K562 (cell line): ENCODE data around the gene KIAA0825. TPM values are rescaled to one million over a fixed set of nuclear protein-coding genes. Genes with fewer than 3 reads are reported as not detected.

Source experiments
- ATAC-seq: fragments of 200-7000 bp; cut with Tn5 transposase; 3 replicates; pipeline ENCODE4 v1.9.1; 2020; ENCODE audit warnings: moderate library complexity
- BruUV-seq: library from RNA; stranded (reverse); fragments of 400-500 nt; replicated peaks from 2 replicates; lab custom pipeline; 2021; lab: Mats Ljungman, UMichigan
- CTCF ChIA-PET: fragments of 300-600 bp; formaldehyde crosslinking; extraction: SDS; loops from one replicate; lab custom pipeline; 2021; ENCODE audit warnings: low intra/inter-chr PET ratio; lab: Yijun Ruan, JAX
- POLR2A ChIA-PET: fragments of 300-600, 350-650 bp; sonication (Branson Sonifier 250); formaldehyde crosslinking; extraction: SDS; loops from one replicate; lab custom pipeline; 2021; ENCODE audit warnings: antibody characterized with exemption, inconsistent platforms; lab: Yijun Ruan, JAX
- DNase-seq, 4 experiments: peaks; one replicate each; pipeline versions ENCODE4 v3.0.0 to v3.0.0-alpha.2; 2011 to 2018; ENCODE audit warnings: low spot score in 3 of 4, mixed read lengths in 3 of 4; ENCODE audit errors: extremely low read depth in 1 of 4
- FAIRE-seq: peaks from 2 replicates; lab custom pipeline; 2011; peaks lifted over from hg19 to GRCh38; lab: Jason Lieb, UNC
- H2AFZ ChIP-seq: 2 replicates; pipeline ENCODE4 v1.6.0; 2011; ENCODE audit warnings: low read depth, low read length, control low read depth, inconsistent platforms
- H3K27ac ChIP-seq: fragments of 200-600 bp; 3 replicates; pipeline ENCODE4 v1.8.0; 2011; ENCODE audit warnings: low read depth, mild to moderate bottlenecking, control low read depth, inconsistent platforms, low read length, moderate library complexity, mixed read lengths; ENCODE audit errors: extremely low read depth
- H3K27me3 ChIP-seq, 2 experiments: fragments of 300-600 bp in 1 of 2; 2 replicates in 1 of 2; 3 replicates in 1 of 2; pipeline versions ENCODE4 v1.6.0 to v1.8.0; 2011; ENCODE audit warnings: inconsistent platforms in 2 of 2, low read length in 2 of 2, mild to moderate bottlenecking in 1 of 2, mixed read lengths in 1 of 2, moderate library complexity in 1 of 2; ENCODE audit not compliant: control insufficient read depth in 2 of 2, insufficient read depth in 2 of 2
- H3K36me3 ChIP-seq: fragments of 300-600 bp; 3 replicates; pipeline ENCODE4 v1.8.0; 2011; ENCODE audit warnings: mild to moderate bottlenecking, low read length, inconsistent platforms; ENCODE audit not compliant: control insufficient read depth, insufficient read depth
- H3K4me1 ChIP-seq, 2 experiments: fragments of 200-600 bp in 1 of 2; replicated peaks in 1 of 2; 2 replicates in 1 of 2; 3 replicates in 1 of 2; pipeline versions ENCODE4 v1.5.1 to v1.8.0; 2011; ENCODE audit warnings: inconsistent platforms in 2 of 2, low read length in 2 of 2, mild to moderate bottlenecking in 1 of 2, mixed read lengths in 1 of 2, moderate library complexity in 1 of 2; ENCODE audit not compliant: control insufficient read depth in 2 of 2, insufficient read depth in 2 of 2
- H3K4me2 ChIP-seq: 2 replicates; pipeline ENCODE4 v1.6.1; 2011; ENCODE audit warnings: low read length, control low read depth, inconsistent platforms, mixed read lengths; ENCODE audit not compliant: insufficient read depth
- H3K4me3 ChIP-seq: fragments of 200-600 bp; sonication (generic), shearing (Covaris generic); 2 replicates; pipeline ENCODE4 v1.5.1; 2016; ENCODE audit warnings: control low read depth, inconsistent platforms
- H3K79me2 ChIP-seq: fragments of 200-600 bp; 3 replicates; pipeline ENCODE4 v1.8.0; 2011; ENCODE audit warnings: low read length, inconsistent platforms; ENCODE audit not compliant: control insufficient read depth, insufficient read depth
- H3K9ac ChIP-seq, 2 experiments: 2 replicates each; pipeline versions ENCODE4 v1.6.0 to v1.6.1; 2011; ENCODE audit warnings: low read depth in 2 of 2, low read length in 2 of 2, control low read depth in 1 of 2, inconsistent platforms in 1 of 2, mild to moderate bottlenecking in 1 of 2, mixed read lengths in 1 of 2; ENCODE audit not compliant: insufficient read depth in 1 of 2
- H3K9me1 ChIP-seq: one replicate; pipeline ENCODE4 v1.6.0; 2011; ENCODE audit warnings: inconsistent platforms, mild to moderate bottlenecking, low read length, moderate library complexity; ENCODE audit not compliant: control insufficient read depth, insufficient read depth
- H3K9me3 ChIP-seq: replicated peaks from 2 replicates; pipeline ENCODE4 v1.5.1; 2011; ENCODE audit warnings: low read depth, low read length, inconsistent platforms; ENCODE audit not compliant: control insufficient read depth, insufficient read depth
- H4K20me1 ChIP-seq: replicated peaks from 2 replicates; pipeline ENCODE4 v1.6.1; 2011; ENCODE audit warnings: low read length, inconsistent platforms, mixed read lengths; ENCODE audit not compliant: control insufficient read depth, insufficient read depth
- BRF2 ChIP-seq: IDR thresholded peaks from 3 replicates; pipeline ENCODE4 v1.6.1; 2011; ENCODE audit warnings: borderline replicate concordance, mild to moderate bottlenecking; ENCODE audit not compliant: insufficient read length, insufficient read depth
- CHCHD3 ChIP-seq: fragments of 250-450 bp; sonication (Bioruptor Pico); IDR thresholded peaks from 2 replicates; pipeline ENCODE4 v2.1.2; 2022; ENCODE audit warnings: mild to moderate bottlenecking
- LCOR ChIP-seq: sonication (generic); formaldehyde crosslinking; IDR thresholded peaks from 2 replicates; pipeline ENCODE4 v1.8.0; 2022; ENCODE audit warnings: mild to moderate bottlenecking, missing genetic modification reagents
- NR2C1 ChIP-seq, 2 experiments: fragments of 450-650 bp; IDR thresholded peaks; 2 replicates each; pipeline ENCODE4 v1.6.1; 2017; ENCODE audit warnings: mild to moderate bottlenecking in 2 of 2, antibody characterized with exemption in 1 of 2, inconsistent platforms in 1 of 2, missing compliant biosample characterization in 1 of 2, missing genetic modification characterization in 1 of 2
- RFX5 ChIP-seq: IDR thresholded peaks from 2 replicates; pipeline ENCODE4 v1.6.1; 2011; ENCODE audit warnings: low read depth, mild to moderate bottlenecking, improper control_type of control experiment, low read length
- SFPQ ChIP-seq: fragments of 200-400 bp; formaldehyde crosslinking; IDR thresholded peaks from 2 replicates; pipeline ENCODE4 v1.6.1; 2017; ENCODE audit warnings: mild to moderate bottlenecking, low read depth, low read length, moderate library complexity
- WGBS: fragments of 100-300 bp; shearing (Covaris generic); methylation state at CpG from one replicate; pipeline ENCODE4 v1.1.6; 2016; ENCODE audit warnings: low coverage, mixed read lengths; ENCODE audit not compliant: insufficient coverage; ENCODE audit errors: missing lambda C conversion rate; 5-methylcytosine and 5-hydroxymethylcytosine counted together
- in situ Hi-C: fragments of 300-500 bp; cut with MboI; formaldehyde crosslinking; loops from 4 replicates; pipeline ENCODE4 v1.15.0; 2018; ENCODE audit warnings: inconsistent platforms, mixed read lengths
- intact Hi-C: fragments of 100-400 bp; cut with micrococcal nuclease; formaldehyde crosslinking; loops from 2 replicates; pipeline ENCODE4 v1.14.2; 2022
- polyA plus RNA-seq, 8 experiments: library from polyadenylated mRNA; depleted of rRNA in 4 of 8; stranded (reverse) in 5 of 8; unstranded in 3 of 8; fragments of >200 nt; fragmentation: Nextera tagmentation in 2 of 8; fragmentation: Illumina TruSeq in 1 of 8; extraction: Ambion mirVana in 2 of 8; extraction: Trizol in 1 of 8; gene quantifications; 2 replicates each; pipeline versions ENCODE4 v1.2.1 to v1.2.3, GENCODE V29; 2011 to 2014; ENCODE audit warnings: inconsistent platforms in 1 of 8, missing spikeins in 1 of 8
- total RNA-seq, 7 experiments: library from RNA; depleted of rRNA in 6 of 7; stranded (reverse); fragments of >200 nt in 6 of 7; fragmentation: Illumina TruSeq in 2 of 7; extraction: Trizol in 2 of 7; gene quantifications; 2 replicates each; pipeline versions ENCODE4 v1.2.1 to v1.2.3, GENCODE V29; 2011 to 2021; ENCODE audit warnings: low replicate concordance in 1 of 7

KIAA0825 gene
- total and polyA plus RNA-seq, 9 of the 15 experiments (the other 6 are each of a cell fraction or from before 2014, with no cell fraction given), result 0.05 to 0.36 (median 0.16) TPM; not detected in 1

DNA sequence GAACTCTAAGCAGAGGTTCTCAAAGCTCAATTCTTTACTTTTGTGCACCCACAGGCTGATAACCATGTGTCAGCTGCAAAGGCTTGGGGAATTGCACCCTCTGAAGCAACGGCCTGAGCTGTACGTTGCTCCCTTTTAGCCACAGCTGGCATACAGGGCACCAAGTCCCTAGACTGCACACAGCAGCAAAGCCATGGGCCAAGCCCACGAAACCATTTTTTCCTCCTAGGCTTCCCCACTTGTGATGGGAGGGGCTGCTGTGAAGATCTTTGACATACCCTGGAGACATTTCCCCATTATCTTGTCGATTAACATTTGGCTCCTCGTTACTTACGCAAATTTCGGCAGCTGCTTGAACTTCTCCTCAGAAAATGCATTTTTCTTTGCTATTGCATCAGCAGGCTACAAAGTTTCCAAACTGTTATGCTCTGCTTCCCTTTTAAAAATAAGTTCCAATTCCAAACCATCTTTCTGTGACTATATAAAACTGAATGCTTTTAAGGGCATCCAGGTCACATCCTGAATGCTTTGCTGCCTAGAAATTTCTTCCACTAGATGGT, 23.0 kb downstream of the KIAA0825 start:
- no peak overlapping the region for H3K9ac ChIP-seq
- ATAC-seq (no peak), FAIRE-seq (no peak), DNase-seq (no peak)
- H3K4me2 ChIP-seq, result no peak overlapping the region
- in situ Hi-C loops (no loop called here), intact Hi-C loops (no loop called here)
- no peaks in the 10 kb centered on the region for H3K9me3 ChIP-seq
- CTCF ChIA-PET, result no interaction called here
- no peak overlapping the region for H3K27ac ChIP-seq
- 1% methylated on average over 7 of the region's 7 CpGs for WGBS
- no TSS peak for BruUV-seq
- TF ChIP-seq NR2C1 (IDR thresholded peaks at IDR 0.05) (no peak), NR2C1 (tag; IDR thresholded peaks at IDR 0.05) (no peak), SFPQ (no peak), RFX5 (no peak), BRF2 (no peak), LCOR (no peak), CHCHD3 (CRISPR knock-in tag) (no peak)
- no peak overlapping the region for H2AFZ ChIP-seq
- no peaks in the 10 kb centered on the region for H3K36me3 ChIP-seq
- no peaks in the 10 kb centered on the region for H3K79me2 ChIP-seq
- POLR2A ChIA-PET, result no interaction called here
- no peaks in the 10 kb centered on the region for H4K20me1 ChIP-seq
- H3K4me1 ChIP-seq, result no peaks in the 10 kb centered on the region
- no peaks in the 10 kb centered on the region for H3K27me3 ChIP-seq
- no peaks in the 10 kb centered on the region for H3K9me1 ChIP-seq
- no peak overlapping the region for H3K4me3 ChIP-seq
